Mucosa of rectum (tissue), 2 donors: Measurements from ENCODE around the gene ARL3.
"Not testable (repeated sequence)": the region's sequence is repeated elsewhere in the genome, so short reads cannot be mapped to it uniquely, and the experiment has no call there.

Source experiments
- H3K27ac ChIP-seq, 2 donors: one replicate each; pipeline ENCODE4 v1.7.0; 2013; ENCODE audit warnings: inconsistent platforms in 2 of 2, low read depth in 2 of 2, low read length in 2 of 2
- H3K27me3 ChIP-seq, 2 donors: one replicate each; pipeline ENCODE4 v1.7.0; 2013; ENCODE audit warnings: low read length in 2 of 2; ENCODE audit not compliant: control insufficient read depth in 2 of 2, insufficient read depth in 2 of 2
- H3K36me3 ChIP-seq, 2 donors: one replicate each; pipeline ENCODE4 v1.7.0; 2013; ENCODE audit warnings: low read length in 2 of 2; ENCODE audit not compliant: control insufficient read depth in 2 of 2, insufficient read depth in 2 of 2
- H3K4me1 ChIP-seq, 2 donors: one replicate each; pipeline ENCODE4 v1.7.0; 2013; ENCODE audit warnings: low read length in 2 of 2, mild to moderate bottlenecking in 1 of 2; ENCODE audit not compliant: control insufficient read depth in 2 of 2, insufficient read depth in 2 of 2
- H3K4me3 ChIP-seq, 2 donors: one replicate each; pipeline ENCODE4 v1.7.0; 2013; ENCODE audit warnings: low read length in 2 of 2
- H3K9ac ChIP-seq, 2 donors: one replicate each; pipeline ENCODE4 v1.7.0; 2013; ENCODE audit warnings: low read length in 2 of 2, low read depth in 1 of 2, mild to moderate bottlenecking in 1 of 2
- H3K9me3 ChIP-seq, 2 donors: one replicate each; pipeline ENCODE4 v1.7.0; 2013; ENCODE audit warnings: low read length in 2 of 2; ENCODE audit not compliant: control insufficient read depth in 2 of 2
- donor health status: healthy.
- donor health status: Normal muscosa, but diverticular disease.

The ARL3 gene, protein sequence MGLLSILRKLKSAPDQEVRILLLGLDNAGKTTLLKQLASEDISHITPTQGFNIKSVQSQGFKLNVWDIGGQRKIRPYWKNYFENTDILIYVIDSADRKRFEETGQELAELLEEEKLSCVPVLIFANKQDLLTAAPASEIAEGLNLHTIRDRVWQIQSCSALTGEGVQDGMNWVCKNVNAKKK

DNA sequence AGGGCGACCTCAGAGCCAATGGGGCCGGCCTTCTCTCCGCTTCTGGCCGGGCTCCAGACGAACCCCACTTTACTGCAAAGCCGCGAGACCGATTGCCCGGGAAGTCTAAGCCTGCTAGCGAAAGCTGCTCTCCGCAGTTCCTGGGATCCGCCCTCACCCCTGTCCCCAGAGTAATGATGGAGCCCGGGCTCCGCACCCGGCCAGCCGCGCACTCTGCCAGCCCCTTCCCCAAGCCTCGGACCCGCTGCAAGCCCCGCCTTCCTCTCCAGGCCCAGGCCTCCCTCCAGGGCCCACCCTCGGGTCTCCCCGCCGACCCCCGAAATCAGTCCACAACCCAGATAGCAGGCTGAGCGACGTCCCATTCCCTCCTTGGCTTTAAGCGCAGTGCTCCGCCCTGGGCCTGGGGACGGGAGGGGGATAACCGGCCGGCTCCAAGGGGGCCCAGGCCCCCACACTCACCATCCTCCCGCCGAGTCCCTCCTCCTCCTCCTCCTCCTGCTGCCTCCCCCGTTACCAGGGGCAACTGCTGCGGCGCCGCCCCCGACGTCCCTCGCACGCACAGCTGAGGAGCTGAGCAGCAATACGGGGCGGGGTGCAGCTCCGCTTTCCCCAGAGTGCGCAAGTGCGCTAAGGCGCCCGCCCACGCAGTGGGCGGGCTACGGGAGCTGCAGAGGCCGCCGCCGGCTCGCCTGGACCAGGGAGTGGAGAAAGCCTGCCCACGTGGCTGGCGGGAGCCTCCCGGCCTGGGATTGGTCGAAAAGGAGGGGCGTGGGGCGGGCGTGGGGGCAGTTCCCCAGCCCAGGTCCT is at the start of gene ARL3:
Gene ARL3, minus strand, starts transcription at position 584 of the 807 bp plus-strand sequence. Its CDS starts 122 bp downstream, at position 462.
- Histone ChIP-seq H3K4me3 (peak within 1 kb of the TSS; percentile 88 to 96), H3K27ac (peak within 1 kb of the TSS; percentile 75 to 86), H3K36me3 (no peaks in the 10 kb centered on the region), H3K9me3 (no peaks in the 10 kb centered on the region), H3K4me1 (peaks cover 11 to 16% of the 10 kb centered on the region in 2 donors), H3K27me3 (no peaks in the 10 kb centered on the region), H3K9ac (peak within 1 kb of the TSS; percentile 80 to 83)

DNA sequence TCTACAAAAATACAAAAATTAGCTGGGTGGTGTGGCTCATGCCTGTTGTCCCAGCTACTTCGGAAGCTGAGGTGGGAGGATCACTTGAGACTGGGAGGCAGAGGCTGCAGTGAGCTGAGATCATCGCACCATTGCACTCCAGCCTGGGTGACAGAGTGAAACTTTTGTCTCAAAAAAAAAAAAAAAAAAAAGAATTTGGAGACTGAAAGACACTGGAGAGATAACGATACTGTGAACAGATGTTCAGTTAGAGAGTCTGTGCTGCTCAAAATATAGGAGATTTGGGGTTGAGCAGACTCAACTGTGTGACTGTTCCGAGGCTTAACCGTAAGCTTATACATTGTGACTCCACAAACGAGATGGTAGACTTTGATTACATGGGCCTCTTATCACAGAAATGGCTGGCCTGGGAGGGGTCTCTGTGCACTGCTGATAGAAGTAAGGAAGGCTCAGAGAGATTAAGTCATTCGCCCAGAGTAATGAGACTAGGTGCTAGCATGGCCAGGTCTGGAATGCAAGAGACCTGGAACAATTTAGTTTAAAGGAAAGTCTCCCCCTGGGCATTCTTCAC is 48.9 kb upstream of the ARL3 start:
- Histone ChIP-seq H3K4me1 (no peaks in the 10 kb centered on the region), H3K4me3 (no peak overlapping the region), H3K27ac (no peak overlapping the region), H3K27me3 (no peaks in the 10 kb centered on the region), H3K9ac (no peak overlapping the region), H3K36me3 (peaks cover 2 to 3% of the 10 kb centered on the region in 2 donors), H3K9me3 (no peaks in the 10 kb centered on the region)

DNA sequence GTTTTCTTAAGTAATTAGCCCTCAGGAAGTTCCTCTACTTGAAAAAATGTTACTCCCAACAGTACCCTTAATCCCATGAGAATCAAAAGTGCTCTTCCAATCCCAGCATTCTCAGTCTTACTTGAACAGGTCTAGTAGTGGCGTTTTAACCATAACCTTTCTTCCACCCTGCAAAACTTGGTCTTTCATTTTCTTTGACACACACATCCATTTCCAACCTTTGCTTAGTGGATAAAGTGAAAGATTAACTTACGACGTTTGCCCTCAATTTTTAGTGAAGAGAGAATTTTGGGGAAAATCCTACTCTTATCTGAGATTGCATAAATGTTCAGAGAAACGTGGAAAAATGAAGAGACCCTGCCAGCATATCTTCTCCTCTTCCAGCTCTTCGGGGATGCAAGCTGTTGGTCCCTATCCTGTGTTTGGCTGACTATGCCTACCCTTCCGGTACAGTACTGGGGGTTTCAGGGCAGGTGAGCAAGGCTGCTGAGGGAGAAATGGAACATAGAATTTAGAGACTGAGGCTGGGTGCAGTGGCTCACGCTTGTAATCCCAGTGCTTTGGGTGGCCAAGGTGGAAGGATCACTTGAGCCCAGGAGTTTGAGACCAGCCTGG is 48.3 kb upstream of the ARL3 start:
- Histone ChIP-seq H3K4me1 (no peaks in the 10 kb centered on the region), H3K27ac (no peak overlapping the region)

DNA sequence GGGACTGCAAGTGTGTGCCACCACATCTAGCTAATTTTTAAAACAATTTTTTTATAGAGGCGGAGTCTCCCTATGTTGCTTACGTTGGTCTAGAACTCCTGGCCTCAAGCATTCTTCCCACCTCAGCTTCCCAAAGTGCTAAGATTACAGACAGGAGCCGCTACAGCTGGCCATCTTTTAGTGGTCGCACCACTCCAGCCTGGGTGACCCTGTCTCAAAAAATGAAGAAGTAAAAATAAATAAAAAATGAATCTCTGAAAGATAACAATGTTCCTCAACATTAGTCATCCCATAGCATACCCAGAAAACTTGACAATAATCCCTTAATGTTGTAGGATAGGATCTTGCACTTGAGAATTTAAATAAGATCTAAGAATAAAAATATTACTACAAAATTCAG is 47.8 kb upstream of the ARL3 start:
- Histone ChIP-seq H3K27ac (no peak overlapping the region), H3K27me3 (no peaks in the 10 kb centered on the region), H3K9ac (no peak overlapping the region), H3K4me1 (no peaks in the 10 kb centered on the region), H3K36me3 (peaks cover 2 to 6% of the 10 kb centered on the region in 2 donors), H3K4me3 (no peak overlapping the region), H3K9me3 (no peaks in the 10 kb centered on the region)

More for the DNA sequence above, 48.3 kb upstream of the ARL3 start:
- H3K9me3 ChIP-seq: no peaks in the 10 kb centered on the region
- no peak overlapping the region for H3K4me3 ChIP-seq
- H3K36me3 ChIP-seq: peaks cover 2 to 3% of the 10 kb centered on the region in 2 donors
- no peaks in the 10 kb centered on the region for H3K27me3 ChIP-seq
- no peak overlapping the region for H3K9ac ChIP-seq

DNA sequence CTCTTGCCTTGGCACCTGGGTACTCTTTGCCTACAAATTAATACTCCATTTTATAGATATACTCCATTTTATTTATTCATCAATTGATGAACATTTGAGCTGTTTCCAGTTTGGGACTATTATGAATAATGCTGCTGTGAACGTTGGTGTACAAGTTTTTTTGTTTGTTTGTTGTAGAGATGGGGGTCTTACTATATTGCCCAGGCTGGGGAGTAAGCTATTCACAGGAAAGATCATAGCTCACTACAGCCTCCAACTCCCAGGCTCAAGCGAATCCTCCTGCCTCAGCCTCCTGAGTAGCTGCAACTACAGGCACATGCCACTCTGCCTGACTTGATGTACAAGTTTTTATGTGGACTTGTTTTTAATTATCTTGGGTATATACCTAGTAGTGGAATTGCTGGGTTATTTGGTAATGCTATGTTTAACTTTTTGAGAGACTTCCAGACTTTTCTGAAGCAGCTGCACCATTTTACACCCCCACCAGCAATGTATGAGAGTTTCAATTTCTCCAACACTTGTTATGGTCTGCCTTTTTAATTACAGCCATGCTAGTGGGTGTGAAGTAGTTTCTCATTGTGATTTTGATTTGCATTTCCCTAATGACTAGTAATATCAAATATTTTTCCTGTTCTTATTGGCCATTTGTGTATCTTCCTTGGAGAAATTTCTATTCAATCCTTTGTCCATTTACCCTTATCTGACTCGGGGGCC is 45.5 kb upstream of the ARL3 start:
- Histone ChIP-seq H3K4me3 (no peak overlapping the region), H3K27me3 (no peaks in the 10 kb centered on the region), H3K36me3 (peaks cover 2 to 6% of the 10 kb centered on the region in 2 donors), H3K9me3 (no peaks in the 10 kb centered on the region), H3K9ac (no peak overlapping the region), H3K27ac (no peak overlapping the region), H3K4me1 (no peaks in the 10 kb centered on the region)

DNA sequence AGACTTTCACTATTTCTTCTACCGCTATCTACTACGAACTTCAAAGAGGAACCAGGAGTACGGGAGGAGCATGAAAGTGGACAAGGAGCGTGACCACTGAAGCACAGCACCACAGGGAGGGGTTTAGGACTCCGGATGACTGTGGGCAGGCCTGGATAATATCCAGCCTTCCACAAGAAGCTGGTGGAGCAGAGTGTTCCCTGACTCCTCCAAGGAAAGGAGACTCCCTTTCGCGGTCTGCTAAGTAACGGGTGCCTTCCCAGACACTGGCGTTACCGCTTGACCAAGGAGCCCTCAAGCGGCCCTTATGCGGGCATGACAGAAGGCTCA is 44.7 kb upstream of the ARL3 start:
- H3K36me3 ChIP-seq, H3K4me1 ChIP-seq, H3K9me3 ChIP-seq, H3K27me3 ChIP-seq, H3K4me3 ChIP-seq, H3K9ac ChIP-seq: not testable (repeated sequence)
- peak overlapping the region in 1 of 2 donors; percentile 26 for H3K27ac ChIP-seq

DNA sequence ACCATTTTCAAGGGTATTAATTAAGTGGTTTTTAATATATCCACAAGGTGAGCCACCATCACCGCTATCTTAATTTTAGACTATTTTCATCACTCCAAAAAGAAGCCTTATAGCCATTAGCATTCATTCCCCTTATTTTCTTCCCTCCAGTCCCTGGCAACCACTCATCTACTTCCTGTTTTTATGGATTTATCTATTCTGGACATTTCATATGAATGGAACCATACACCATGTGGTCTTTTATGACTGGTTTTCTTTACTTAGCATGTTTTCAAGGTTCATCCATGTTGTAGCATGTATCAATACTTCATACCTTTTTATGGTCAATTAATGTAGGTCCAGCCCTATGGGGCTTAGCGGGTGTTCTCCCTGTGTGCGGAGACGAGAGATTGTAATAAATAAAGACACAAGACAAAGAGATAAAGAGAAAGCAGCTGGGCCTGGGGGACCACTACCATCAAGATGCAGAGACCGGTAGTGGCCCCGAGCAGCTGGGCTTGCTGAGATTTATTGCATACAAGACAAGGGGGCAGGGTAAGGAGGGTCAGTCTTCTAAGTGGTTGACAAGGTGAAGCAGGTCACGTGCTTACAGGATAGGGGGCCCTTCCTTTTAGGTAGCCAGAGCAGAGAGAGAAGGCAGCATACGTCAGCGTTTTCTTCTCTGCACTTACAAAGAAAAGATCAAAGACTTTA is 44.2 kb upstream of the ARL3 start:
- H3K4me1 ChIP-seq: peaks cover 0 to 3% of the 10 kb centered on the region in 2 donors
- no peak overlapping the region for H3K9ac ChIP-seq
- H3K27me3 ChIP-seq: no peaks in the 10 kb centered on the region
- peak overlapping the region in 1 of 2 donors; percentile 26 for H3K27ac ChIP-seq
- no peak overlapping the region for H3K4me3 ChIP-seq
- H3K9me3 ChIP-seq: no peaks in the 10 kb centered on the region
- H3K36me3 ChIP-seq: peaks cover 0 to 6% of the 10 kb centered on the region in 2 donors

DNA sequence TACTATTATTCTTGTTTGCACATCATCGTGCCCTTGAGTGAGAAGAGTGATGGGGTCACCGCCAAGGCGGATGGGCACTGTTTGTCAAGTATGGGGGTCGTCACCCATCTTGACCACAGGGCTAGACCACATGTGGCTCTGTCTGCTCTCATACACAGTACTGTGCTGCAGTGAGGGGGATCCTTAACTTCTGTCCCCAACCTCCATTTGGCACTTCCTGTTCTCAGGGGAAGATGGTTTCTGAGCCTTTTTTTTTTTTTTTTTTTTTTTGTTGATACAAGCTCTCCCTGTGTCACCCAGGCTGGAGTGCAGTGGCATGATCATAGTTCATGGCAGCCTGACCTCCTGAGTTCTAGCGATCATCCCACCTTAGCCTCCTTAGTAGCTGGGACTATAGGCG is 43.1 kb upstream of the ARL3 start:
- peaks cover 0 to 3% of the 10 kb centered on the region in 2 donors for H3K36me3 ChIP-seq
- no peaks in the 10 kb centered on the region for H3K9me3 ChIP-seq
- H3K4me3 ChIP-seq: no peak overlapping the region
- no peak overlapping the region for H3K9ac ChIP-seq
- H3K27me3 ChIP-seq: no peaks in the 10 kb centered on the region
- peaks cover 0 to 9% of the 10 kb centered on the region in 2 donors for H3K4me1 ChIP-seq
- H3K27ac ChIP-seq: no peak overlapping the region

DNA sequence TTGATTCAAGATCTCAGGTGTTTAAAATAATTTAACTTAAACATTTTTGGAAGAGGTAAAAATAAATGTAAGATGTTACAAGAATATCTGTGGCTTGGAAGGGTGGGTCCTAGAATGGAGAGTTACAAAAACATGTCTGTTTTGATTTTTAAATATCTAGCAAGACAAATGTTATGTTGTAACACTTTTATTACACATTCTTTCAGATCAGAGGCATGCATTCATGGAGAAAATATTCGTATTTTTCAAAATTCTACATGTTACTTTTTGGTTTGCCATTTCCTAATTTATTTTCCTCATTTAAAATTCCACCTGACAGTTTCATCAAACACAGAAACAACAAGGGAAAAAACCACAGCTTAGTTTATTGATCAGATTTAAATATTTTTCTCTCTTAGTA is 39.5 kb upstream of the ARL3 start:
- Histone ChIP-seq H3K4me1 (peaks cover 0 to 9% of the 10 kb centered on the region in 2 donors), H3K27me3 (no peaks in the 10 kb centered on the region), H3K9ac (no peak overlapping the region)

More for the DNA sequence above, 39.5 kb upstream of the ARL3 start:
- Histone ChIP-seq H3K36me3 (peaks cover 0 to 3% of the 10 kb centered on the region in 2 donors), H3K4me3 (no peak overlapping the region), H3K27ac (peak overlapping the region in 1 of 2 donors; percentile 41), H3K9me3 (no peaks in the 10 kb centered on the region)
